Retinal pigment epithelial cell (primary cell): ENCODE measurements around the gene CCM2L.
A peak's percentile ranks its signal among the peaks of the same experiment; 100 is the strongest.

Experiments used
- DNase-seq: peaks from one replicate; pipeline ENCODE4 v3.0.0-alpha.2; 2010; ENCODE audit warnings: low read depth
- H3K4me3 ChIP-seq: 2 replicates; pipeline ENCODE4 v1.5.1; 2011; ENCODE audit warnings: mild to moderate bottlenecking, low read length, control low read depth, moderate library complexity
- CTCF ChIP-seq: conservative IDR thresholded peaks from 2 replicates; pipeline ENCODE4 v1.5.1; 2011; ENCODE audit warnings: low read depth, low read length, control low read depth, inconsistent platforms

Gene CCM2L

GRCh38 chr20:32018269-32019155, 8.3 kb downstream of the CCM2L start:
- no peak for DNase-seq
- TF ChIP-seq CTCF: no peak
- peak overlapping the region; percentile 43 for H3K4me3 ChIP-seq

- TF ChIP-seq CTCF: no peak
- no peak for DNase-seq
- H3K4me3 ChIP-seq: no peak overlapping the region
Measured at GRCh38 chr20:32019156-32019510, 8.9 kb downstream of the CCM2L start.

GRCh38 chr20:32019563-32020463, 9.6 kb downstream of the CCM2L start:
- no peak overlapping the region for H3K4me3 ChIP-seq
- TF ChIP-seq CTCF: no peak
- DNase-seq: no peak

DNA sequence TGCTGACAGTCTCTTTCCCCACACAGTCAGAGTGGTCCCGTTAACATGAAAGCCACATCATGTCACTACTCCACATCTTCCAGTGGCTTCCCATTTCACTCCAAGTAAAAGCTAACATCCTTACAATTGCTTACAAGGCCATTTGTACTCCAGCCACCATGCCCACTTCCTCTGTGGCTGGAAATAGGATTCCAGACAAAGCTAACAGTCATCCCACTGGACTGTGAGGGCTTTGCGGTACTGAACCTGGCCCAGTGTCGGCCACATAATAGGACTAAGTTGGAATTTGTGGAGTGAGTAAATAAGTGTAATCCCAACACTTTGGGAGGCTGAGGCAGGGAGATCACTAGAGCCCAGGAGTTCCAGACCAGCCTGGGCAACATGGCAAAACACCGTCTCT, 10.9 kb downstream of the CCM2L start:
- H3K4me3 ChIP-seq: no peak overlapping the region
- no peak for DNase-seq
- TF ChIP-seq CTCF: no peak

DNA sequence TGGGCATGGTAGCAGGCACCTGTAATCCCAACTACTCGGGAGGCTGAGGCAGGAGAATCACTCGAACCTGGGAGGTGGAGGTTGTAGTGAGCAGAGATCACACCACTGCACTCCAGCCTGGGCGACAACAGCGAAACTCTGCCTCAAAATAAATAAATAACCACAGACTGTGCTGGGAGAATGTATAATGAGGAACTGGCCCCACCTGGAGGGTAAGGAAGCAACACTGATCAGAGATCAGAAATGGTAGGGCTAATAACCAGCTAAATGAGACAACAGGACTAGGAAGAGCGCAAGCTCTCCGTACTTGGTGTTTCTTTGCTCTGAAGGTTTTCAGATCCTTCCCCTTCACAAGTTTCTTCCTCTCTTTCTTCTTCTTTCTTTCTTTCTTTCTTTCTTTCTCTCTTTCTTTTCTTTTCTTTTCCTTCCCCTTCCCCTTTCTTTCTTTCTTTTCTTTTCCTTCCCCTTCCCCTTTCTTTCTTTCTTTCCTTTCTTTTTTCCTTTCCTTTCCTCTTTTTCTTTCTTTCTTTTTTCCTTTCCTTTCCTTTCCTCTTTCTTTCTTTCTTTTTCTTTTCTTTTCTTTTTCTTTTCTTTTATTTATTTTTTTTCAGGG, 14.6 kb downstream of the CCM2L start:
- DNase-seq: no peak
- no peak overlapping the region for H3K4me3 ChIP-seq
- TF ChIP-seq CTCF: no peak

DNA sequence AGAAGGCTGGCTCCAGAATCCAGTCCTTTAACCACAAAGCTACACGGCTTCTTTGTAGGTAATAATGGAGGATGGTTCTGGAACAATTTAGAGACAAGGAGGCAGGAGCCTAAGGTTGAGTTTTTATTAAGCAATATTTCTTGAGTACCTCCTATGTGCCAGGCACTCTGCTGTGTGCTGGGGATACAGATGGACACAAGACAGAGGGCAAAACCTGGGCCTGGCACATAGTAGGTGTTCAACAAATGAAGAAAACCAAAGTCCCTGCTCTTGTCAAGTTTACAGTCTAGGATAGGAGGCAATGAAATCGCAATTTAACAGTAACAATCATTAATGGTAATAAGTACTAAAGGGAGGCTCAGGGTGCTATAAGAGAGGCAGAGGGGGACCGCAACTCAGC, 17.4 kb downstream of the CCM2L start:
- TF ChIP-seq CTCF: no peak
- no peak for DNase-seq

More for the DNA sequence above, 17.4 kb downstream of the CCM2L start:
- H3K4me3 ChIP-seq: no peak overlapping the region
